ENCODE measurements around the gene AP2B1. TPM values are rescaled to one million over a fixed set of nuclear protein-coding genes. Genes with fewer than 3 reads are reported as not detected.
A peak's percentile ranks its signal among the peaks of the same experiment; 100 is the strongest.

Gene AP2B1
- total and polyA plus RNA-seq, 9 of the 15 experiments (the other 6 are each of a cell fraction or from before 2014, with no cell fraction given), result 60.1 to 287 (median 105) TPM

DNA sequence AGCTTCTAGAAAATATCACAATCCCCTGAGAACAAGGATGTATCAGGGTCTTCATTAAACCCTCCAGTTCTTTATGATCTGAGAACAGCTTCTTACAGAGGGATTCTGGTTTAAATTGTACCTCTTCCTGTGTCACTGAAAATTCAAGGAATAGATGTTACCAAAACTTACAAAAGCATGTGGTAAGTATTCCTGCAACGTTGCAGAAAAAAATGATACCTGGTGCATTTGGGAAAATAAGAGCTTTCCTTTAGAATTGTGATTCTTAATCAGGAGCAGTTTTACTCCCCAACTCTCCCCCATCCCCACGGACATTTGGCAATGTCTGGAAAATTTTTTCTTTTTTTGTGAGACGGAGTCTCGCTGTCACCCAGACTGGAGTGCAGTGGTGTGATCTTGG lies 33.8 kb upstream of the AP2B1 start:
- H3K9me3 ChIP-seq (replicated peaks; ENCODE audit: control insufficient read depth, insufficient read depth, low read depth, low read length), result no peaks in the 10 kb centered on the region
- no peaks in the 10 kb centered on the region for H3K27me3 ChIP-seq (ENCODE audit: control insufficient read depth in 2 of 2, insufficient read depth in 2 of 2, low read length in 2 of 2)
- H3K9me1 ChIP-seq (ENCODE audit: control insufficient read depth, insufficient read depth, low read length), result no peaks in the 10 kb centered on the region
- ATAC-seq (no peak), FAIRE-seq (no peak), DNase-seq (ENCODE audit: extremely low read depth in 1 of 4, low spot score in 3 of 4) (no peak)
- WGBS (ENCODE audit: insufficient coverage, low coverage, missing lambda C conversion rate), result 66% methylated on average over 4 of the region's 4 CpGs
- TF ChIP-seq MAFF (IDR thresholded peaks at IDR 0.05; ENCODE audit: low read length) (peak; percentile 63), GABPB2 (CRISPR knock-in tag; conservative IDR thresholded peaks at IDR 0.05) (no peak), KDM5B (IDR thresholded peaks at IDR 0.05; ENCODE audit: insufficient replicate concordance, low read depth, low read length) (no peak), C11orf30 (IDR thresholded peaks at IDR 0.05; ENCODE audit: low read depth) (peak; percentile 47; the same call in 1 of the 2 replicates), HDAC1 (IDR thresholded peaks at IDR 0.05) (no peak), RUNX1 (IDR thresholded peaks at IDR 0.05; ENCODE audit: low read depth) (no peak), MAFG (tag; conservative IDR thresholded peaks at IDR 0.05) (peak; percentile 56), MAFK (IDR thresholded peaks at IDR 0.05; ENCODE audit: low read length) (peak; percentile 59; the same call in 1 of the 2 replicates), ZNF316 (IDR thresholded peaks at IDR 0.05) (peak; percentile 68)
- TF ChIP-seq, protein P1, sequence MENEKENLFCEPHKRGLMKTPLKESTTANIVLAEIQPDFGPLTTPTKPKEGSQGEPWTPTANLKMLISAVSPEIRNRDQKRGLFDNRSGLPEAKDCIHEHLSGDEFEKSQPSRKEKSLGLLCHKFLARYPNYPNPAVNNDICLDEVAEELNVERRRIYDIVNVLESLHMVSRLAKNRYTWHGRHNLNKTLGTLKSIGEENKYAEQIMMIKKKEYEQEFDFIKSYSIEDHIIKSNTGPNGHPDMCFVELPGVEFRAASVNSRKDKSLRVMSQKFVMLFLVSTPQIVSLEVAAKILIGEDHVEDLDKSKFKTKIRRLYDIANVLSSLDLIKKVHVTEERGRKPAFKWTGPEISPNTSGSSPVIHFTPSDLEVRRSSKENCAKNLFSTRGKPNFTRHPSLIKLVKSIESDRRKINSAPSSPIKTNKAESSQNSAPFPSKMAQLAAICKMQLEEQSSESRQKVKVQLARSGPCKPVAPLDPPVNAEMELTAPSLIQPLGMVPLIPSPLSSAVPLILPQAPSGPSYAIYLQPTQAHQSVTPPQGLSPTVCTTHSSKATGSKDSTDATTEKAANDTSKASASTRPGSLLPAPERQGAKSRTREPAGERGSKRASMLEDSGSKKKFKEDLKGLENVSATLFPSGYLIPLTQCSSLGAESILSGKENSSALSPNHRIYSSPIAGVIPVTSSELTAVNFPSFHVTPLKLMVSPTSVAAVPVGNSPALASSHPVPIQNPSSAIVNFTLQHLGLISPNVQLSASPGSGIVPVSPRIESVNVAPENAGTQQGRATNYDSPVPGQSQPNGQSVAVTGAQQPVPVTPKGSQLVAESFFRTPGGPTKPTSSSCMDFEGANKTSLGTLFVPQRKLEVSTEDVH (IDR thresholded peaks at IDR 0.05; ENCODE audit: low read depth, partially characterized antibody), result no peak
- TF ChIP-seq, protein P2, sequence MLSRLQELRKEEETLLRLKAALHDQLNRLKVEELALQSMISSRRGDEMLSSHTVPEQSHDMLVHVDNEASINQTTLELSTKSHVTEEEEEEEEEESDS (CRISPR knock-in tag; IDR thresholded peaks at IDR 0.05), result no peak
- intact Hi-C loops (cut with micrococcal nuclease) (no loop called here), in situ Hi-C loops (cut with MboI) (no loop called here)
- CTCF ChIA-PET (ENCODE audit: low intra/inter-chr PET ratio), result no interaction called here
- H3K4me1 ChIP-seq (replicated peaks in 1 of 2; ENCODE audit: control insufficient read depth in 2 of 2, insufficient read depth in 2 of 2, low read length in 2 of 2), result peaks cover 0 to 13% of the 10 kb centered on the region in 2 experiments; a peak in 2 of 5 replicates
- H3K27ac ChIP-seq (ENCODE audit: extremely low read depth, low read depth, low read length), result no peak overlapping the region
- no TSS peak for BruUV-seq (replicated peaks)
- no peak overlapping the region for H3K4me2 ChIP-seq (ENCODE audit: insufficient read depth, low read length)
- no peaks in the 10 kb centered on the region for H4K20me1 ChIP-seq (replicated peaks; ENCODE audit: control insufficient read depth, insufficient read depth, low read length)
- no peak overlapping the region for H3K9ac ChIP-seq (ENCODE audit: insufficient read depth in 1 of 2, low read depth in 2 of 2, low read length in 2 of 2)
- no peaks in the 10 kb centered on the region; the same call in 1 of the 3 replicates for H3K36me3 ChIP-seq (ENCODE audit: control insufficient read depth, insufficient read depth, low read length)
- no peak overlapping the region for H2AFZ ChIP-seq (ENCODE audit: low read depth, low read length)
- no peak overlapping the region for H3K4me3 ChIP-seq
- POLR2A ChIA-PET, result interaction anchor here (1.2 to 3.8 kb wide), 3 partner anchors 9 to 49 kb away, joined by 3 to 14 read pairs (median 7); no protein-coding TSS in a partner anchor
- H3K79me2 ChIP-seq (ENCODE audit: control insufficient read depth, insufficient read depth, low read length), result no peaks in the 10 kb centered on the region; the same call in 2 of the 3 replicates

All from K562 (cell line).